Measurements from ENCODE around the gene TPST2.

The TPST2 gene

DNA sequence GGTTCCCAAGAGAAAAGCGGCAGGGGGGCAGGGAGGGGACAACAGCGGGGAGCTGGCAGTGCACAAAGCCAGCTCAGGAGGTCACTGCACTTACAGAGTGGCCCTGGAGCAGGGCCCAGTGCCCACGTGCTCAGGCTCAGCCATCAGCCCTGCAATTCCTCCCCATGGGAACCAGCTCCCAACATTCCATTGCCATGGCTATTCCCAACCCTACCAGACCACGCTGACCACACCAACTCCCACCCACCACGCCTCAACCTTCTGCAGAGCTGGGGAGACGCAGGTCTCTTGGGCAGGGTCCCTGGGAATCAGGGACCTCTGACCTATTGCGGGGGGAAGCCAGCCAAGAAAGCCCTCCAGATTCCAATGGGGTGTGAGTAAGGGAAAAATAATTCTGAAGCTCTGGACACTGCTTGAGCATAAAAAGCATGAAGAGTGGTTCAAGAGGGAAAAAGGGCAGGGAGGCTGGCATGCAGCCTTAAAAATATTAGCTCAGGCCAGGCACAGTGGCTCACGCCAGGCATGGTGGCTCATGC lies 39.4 kb downstream of the TPST2 start:
- TF ChIP-seq SIN3A (IDR thresholded peaks at IDR 0.05; ENCODE audit: borderline replicate concordance, insufficient read depth, low read length) (no peak), POLR2AphosphoS5 (IDR thresholded peaks at IDR 0.05; ENCODE audit: low read depth, low read length) (no peak), TAF1 (IDR thresholded peaks at IDR 0.05; ENCODE audit: borderline replicate concordance, insufficient read depth, low read length) (no peak), FOXP2 (optimal IDR thresholded peaks at IDR 0.05; ENCODE audit: borderline replicate concordance, extremely low read depth, extremely low read length, insufficient read depth) (no peak)
- TF ChIP-seq, protein P1, sequence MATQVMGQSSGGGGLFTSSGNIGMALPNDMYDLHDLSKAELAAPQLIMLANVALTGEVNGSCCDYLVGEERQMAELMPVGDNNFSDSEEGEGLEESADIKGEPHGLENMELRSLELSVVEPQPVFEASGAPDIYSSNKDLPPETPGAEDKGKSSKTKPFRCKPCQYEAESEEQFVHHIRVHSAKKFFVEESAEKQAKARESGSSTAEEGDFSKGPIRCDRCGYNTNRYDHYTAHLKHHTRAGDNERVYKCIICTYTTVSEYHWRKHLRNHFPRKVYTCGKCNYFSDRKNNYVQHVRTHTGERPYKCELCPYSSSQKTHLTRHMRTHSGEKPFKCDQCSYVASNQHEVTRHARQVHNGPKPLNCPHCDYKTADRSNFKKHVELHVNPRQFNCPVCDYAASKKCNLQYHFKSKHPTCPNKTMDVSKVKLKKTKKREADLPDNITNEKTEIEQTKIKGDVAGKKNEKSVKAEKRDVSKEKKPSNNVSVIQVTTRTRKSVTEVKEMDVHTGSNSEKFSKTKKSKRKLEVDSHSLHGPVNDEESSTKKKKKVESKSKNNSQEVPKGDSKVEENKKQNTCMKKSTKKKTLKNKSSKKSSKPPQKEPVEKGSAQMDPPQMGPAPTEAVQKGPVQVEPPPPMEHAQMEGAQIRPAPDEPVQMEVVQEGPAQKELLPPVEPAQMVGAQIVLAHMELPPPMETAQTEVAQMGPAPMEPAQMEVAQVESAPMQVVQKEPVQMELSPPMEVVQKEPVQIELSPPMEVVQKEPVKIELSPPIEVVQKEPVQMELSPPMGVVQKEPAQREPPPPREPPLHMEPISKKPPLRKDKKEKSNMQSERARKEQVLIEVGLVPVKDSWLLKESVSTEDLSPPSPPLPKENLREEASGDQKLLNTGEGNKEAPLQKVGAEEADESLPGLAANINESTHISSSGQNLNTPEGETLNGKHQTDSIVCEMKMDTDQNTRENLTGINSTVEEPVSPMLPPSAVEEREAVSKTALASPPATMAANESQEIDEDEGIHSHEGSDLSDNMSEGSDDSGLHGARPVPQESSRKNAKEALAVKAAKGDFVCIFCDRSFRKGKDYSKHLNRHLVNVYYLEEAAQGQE (IDR thresholded peaks at IDR 0.05; ENCODE audit: insufficient read depth in 1 of 2, low read depth in 2 of 2, low read length in 2 of 2) = no peak

DNA sequence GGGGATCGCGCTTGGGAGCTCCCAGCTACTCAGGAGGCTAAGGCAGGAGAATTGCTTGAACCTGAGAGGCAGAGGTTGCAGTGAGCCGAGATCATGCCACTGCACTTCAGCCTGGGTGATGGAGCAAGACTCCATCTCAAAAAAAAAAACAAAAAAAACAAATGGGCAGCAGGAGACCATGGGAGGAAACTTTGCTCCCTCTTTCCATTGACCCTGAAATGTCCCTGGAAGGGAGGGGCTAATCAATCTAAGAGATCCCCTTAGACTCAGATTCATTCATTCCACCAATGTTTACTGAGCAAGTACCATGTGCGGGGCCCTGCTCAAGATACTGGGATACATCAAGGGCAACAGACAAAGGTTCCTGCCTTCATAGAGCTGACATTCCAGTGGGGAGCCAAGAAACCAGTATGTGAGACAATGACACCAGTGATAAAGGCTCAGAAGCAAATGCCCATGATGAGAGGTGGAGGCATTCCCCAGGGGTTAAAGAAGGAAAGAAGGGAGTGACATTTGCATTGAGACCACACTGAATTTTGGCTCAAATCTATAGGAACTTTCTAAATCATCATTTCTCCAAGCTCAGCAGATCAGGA lies 39.9 kb downstream of the TPST2 start:
- TF ChIP-seq FOXP2 (optimal IDR thresholded peaks at IDR 0.05; ENCODE audit: borderline replicate concordance, extremely low read depth, extremely low read length, insufficient read depth) (no peak), TAF1 (IDR thresholded peaks at IDR 0.05; ENCODE audit: borderline replicate concordance, insufficient read depth, low read length) (no peak), POLR2AphosphoS5 (IDR thresholded peaks at IDR 0.05; ENCODE audit: low read depth, low read length) (no peak), SIN3A (IDR thresholded peaks at IDR 0.05; ENCODE audit: borderline replicate concordance, insufficient read depth, low read length) (no peak)
- TF ChIP-seq, protein P1 (IDR thresholded peaks at IDR 0.05; ENCODE audit: insufficient read depth in 1 of 2, low read depth in 2 of 2, low read length in 2 of 2) = no peak

DNA sequence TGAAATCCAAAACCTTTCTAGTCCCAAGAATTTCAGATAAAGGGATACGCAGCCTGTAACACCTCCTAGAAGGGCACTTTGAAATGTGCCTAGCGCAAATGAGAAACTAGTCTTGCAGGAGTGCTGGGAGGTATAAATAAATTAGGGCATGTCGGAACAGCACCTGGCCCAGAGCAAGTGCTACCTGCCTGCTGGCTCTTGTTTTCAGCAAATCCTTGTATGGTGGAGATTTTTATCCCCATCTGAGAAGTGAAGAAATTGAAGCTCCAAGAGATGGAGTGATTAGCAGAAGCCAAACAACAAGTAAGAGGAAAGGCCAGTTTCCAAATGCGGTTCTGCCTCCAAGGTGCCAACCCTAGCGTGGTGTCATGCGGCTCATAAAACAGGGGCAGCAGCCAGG lies 40.9 kb downstream of the TPST2 start:
- TF ChIP-seq, protein P1 (IDR thresholded peaks at IDR 0.05; ENCODE audit: insufficient read depth in 1 of 2, low read depth in 2 of 2, low read length in 2 of 2) = no peak
- TF ChIP-seq FOXP2 (optimal IDR thresholded peaks at IDR 0.05; ENCODE audit: borderline replicate concordance, extremely low read depth, extremely low read length, insufficient read depth) = no peak

DNA sequence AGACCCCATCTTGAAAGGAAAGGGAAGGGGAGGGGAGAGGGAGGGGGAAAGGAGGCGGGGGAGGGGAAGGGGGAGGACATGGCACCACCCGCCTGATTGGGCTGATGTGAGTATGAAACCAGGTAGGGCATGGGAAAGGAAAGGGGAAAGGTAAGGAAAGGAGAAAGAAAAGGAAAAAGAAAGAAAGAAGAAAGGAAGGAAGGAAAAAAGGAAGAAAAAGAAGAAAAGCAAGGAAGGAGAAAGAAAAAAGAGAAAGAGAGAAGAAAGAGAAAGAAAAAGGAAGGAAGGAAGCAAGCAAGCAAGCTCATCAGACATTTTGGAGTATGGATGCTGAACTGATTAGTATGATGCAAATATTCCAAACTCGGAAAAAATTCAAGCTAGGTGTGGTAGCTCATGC lies 41.6 kb downstream of the TPST2 start:
- TF ChIP-seq POLR2AphosphoS5 (IDR thresholded peaks at IDR 0.05; ENCODE audit: low read depth, low read length) (no peak), TAF1 (IDR thresholded peaks at IDR 0.05; ENCODE audit: borderline replicate concordance, insufficient read depth, low read length) (no peak), FOXP2 (optimal IDR thresholded peaks at IDR 0.05; ENCODE audit: borderline replicate concordance, extremely low read depth, extremely low read length, insufficient read depth) (no peak), SIN3A (IDR thresholded peaks at IDR 0.05; ENCODE audit: borderline replicate concordance, insufficient read depth, low read length) (no peak)
- TF ChIP-seq, protein P1 (IDR thresholded peaks at IDR 0.05; ENCODE audit: insufficient read depth in 1 of 2, low read depth in 2 of 2, low read length in 2 of 2) = no peak

DNA sequence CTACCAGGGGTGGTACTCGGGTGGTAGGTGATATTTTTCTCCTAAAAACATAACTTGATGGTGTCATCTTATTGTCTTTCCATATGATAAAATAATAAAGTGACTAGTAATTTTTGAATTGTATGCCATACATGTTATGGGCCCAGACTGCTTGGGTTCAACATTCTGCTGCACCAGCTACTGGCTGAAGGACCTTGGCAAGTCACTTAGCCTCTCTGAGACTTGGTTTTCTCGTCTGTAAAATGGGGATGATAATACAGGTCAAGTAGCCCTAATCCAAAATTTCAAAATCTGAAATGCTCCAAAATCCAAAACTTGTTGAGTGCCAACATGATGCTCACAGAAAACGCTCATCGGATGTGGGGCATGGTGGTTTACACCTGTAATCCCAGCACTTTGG lies 42.1 kb downstream of the TPST2 start:
- TF ChIP-seq FOXP2 (optimal IDR thresholded peaks at IDR 0.05; ENCODE audit: borderline replicate concordance, extremely low read depth, extremely low read length, insufficient read depth) (no peak), POLR2AphosphoS5 (IDR thresholded peaks at IDR 0.05; ENCODE audit: low read depth, low read length) (no peak), TAF1 (IDR thresholded peaks at IDR 0.05; ENCODE audit: borderline replicate concordance, insufficient read depth, low read length) (no peak), SIN3A (IDR thresholded peaks at IDR 0.05; ENCODE audit: borderline replicate concordance, insufficient read depth, low read length) (no peak)
- TF ChIP-seq, protein P1 (IDR thresholded peaks at IDR 0.05; ENCODE audit: insufficient read depth in 1 of 2, low read depth in 2 of 2, low read length in 2 of 2) = no peak

All from PFSK-1 (cell line).